HG02973 (cell line): Measurements from ENCODE around the gene MBD6.
"Not testable (repeated sequence)": the region's sequence is repeated elsewhere in the genome, so short reads cannot be mapped to it uniquely, and the experiment has no call there.

Source experiments
- ATAC-seq: cut with Tn5 transposase; IDR thresholded peaks from one replicate; pipeline ENCODE4 v1.9.1; 2021; ENCODE audit warnings: moderate library complexity; ENCODE audit not compliant: unreplicated experiment

MBD6 gene

DNA sequence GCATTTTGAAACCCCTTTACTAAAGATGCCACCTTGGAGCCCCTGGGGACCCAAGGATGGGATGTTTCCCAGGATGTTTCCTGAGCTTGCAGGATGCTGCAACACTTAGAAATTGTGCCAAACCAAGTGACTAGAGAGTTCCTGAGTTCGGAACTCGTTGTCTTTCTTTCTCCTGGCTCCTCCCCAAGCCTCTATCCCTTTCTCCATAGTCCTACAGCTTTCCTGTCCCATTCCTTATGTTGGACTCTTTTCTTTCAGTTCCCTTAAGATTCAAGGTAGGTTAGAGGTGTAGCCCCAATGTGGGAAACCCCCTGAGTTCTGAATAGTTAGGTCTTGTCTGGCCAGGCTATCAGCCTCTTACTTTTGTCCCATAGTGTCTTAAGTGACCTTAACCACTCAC, 25.9 kb downstream of the MBD6 start:
- no peak for ATAC-seq

DNA sequence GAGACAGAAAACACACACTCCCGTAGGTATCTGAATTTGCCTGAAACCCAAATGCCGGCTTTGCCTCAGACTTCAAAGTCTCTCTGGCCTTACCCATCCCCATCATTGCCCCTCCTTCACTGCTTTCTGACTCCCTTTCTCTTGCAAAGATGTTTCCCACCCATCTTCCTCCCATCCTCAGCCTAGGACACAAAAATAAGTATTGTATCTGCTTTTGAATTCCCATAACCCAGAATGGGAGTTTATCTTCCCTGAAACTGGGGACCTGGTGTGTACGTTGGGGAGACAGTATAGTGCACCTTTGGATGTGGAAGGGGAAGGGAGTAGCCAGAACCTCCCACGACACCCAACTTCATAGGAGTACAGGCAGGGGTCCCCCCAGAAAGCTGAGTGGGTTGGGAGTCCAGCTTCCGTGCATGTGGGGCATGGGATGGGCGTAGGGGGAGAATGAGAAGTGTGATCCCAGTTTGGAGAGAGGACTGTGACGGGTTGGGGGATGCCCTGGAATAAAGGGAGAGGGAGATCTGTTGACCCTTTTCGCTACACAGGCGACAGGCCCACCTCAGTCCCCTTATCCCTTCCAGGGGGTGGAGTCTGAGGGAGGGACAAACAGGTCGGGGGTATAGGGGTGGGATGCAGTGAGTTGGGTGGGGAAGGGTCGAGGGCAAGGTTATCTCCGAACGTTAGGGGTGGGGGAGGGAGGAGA, 26.7 kb downstream of the MBD6 start:
- no peak for ATAC-seq

DNA sequence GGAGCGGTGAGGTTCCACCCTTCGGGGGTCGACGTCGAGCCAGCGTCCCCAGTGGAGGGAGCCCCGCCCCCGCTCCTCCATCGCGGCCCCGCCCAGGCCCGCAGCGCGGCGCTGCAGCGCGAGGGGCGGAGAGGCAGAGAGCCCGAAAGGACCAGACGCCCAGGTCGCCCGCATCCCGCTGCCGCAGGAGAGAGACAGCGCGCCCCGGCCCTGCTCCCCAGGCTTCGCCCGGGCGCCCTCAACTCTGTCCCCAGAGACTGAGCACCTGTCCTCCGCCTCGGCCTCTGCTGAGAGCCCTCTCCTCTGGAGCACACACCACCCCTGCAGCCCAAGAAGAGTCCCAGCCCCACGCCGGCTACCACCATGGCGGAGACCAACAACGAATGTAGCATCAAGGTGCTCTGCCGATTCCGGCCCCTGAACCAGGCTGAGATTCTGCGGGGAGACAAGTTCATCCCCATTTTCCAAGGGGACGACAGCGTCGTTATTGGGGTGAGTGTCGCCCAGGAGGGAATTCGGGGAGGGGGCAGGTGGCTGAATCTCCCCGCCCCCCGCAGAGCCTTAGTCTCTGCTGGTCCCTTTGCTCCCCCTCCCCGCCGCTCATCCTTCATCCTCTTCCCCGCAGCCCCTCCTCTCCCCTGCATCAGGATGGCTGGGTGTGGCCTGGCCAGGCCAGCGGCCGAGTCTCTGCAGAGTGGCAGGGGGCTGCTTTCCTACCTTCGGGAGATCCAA, 27.5 kb downstream of the MBD6 start, which contains the start of gene KIF5A:
KIF5A (plus strand) TSS at position 136 of the 732 bp plus-strand sequence; CDS start at position 364, 228 bp downstream.
- ATAC-seq, result no peak

DNA sequence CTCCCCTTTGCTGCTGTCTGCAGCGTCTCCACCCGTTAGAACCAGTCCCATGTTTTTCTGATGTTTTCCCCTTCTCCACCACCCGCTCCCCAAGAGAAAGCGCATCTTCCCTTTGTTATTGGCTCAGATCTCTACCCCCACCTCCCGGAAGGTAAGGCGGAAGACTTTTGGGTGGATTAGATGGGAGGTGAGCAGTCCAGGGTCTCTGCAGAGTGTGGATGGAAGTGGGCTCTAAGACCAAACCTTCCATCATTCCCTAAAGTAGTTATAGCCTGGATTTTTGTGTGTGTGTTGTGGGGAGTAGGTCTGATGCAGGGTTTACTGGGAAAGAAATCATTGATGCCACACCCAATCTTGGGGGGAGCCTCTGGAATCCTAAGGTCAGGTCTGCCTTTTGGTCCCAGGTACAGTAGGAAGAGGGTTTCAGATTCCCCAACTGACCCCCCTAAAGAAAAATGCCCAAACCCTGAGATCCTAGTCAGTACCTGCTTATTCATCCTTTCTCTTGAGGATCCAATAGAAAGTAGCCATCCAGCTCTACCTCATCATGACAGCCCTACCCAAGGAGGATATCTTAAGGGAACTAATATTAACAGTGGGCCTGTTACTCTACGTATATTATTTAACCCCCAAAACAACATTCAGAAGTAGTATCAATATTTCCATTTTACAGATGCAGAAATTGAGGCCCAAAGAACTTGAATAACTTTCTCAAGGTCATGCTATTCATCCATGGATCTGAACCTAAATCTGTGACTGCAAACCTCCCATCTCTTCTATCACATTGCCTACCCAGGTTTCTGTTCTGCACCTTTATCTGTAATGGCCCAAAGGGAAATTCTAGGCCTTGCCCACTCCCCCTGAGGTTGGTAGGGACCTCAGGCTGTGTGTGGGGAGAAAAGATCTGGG, 28.3 kb downstream of the MBD6 start:
- ATAC-seq, result no peak

DNA sequence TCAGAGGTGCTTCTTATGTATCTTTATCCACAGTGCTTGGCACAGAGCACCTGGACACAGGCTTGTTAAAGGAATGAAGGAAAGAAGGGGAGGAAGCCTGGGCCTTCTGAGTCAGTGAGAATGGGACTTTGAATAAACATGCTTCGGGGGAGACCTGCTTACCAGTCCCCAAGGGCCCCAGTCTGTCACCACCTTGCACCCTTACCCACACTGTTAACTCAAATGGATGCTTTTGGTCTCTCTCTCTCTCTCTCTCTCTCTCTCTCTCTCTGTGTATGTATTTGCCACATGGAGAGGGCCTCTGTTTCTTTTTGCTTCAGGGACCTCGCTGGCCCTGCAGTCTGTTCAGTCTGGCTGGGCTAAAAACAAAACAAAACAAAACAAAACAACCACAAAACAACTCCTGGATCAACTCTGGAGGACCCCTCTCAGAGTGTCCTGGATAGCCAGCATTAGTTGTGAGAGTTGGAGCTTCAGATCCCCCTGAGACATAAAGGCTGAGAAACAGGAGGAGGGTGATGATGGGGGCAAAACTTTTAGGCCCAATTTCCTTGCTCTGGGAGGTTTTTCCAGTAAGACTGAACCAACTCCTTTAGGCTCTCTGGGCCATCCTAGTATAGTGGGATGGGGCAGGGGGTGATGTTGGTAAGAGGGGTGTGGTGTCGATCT, 29.1 kb downstream of the MBD6 start:
- ATAC-seq, result no peak

DNA sequence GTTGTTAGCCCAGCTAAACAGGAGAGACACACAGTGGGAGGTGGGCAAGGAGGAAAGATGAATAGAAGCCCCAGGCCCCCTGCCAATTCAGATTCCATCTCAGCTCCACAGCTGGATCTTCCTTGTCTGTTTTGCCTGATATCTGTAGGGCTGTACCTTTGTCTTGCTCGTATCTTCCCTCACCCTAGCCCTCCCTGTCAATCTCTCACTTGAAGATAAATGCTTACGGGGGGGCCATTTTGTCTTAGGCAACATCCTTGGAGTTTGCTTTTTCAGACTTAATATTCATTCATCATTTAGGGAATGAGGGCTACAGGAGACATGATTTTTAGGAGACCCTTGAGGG, 29.7 kb downstream of the MBD6 start:
- no peak for ATAC-seq

DNA sequence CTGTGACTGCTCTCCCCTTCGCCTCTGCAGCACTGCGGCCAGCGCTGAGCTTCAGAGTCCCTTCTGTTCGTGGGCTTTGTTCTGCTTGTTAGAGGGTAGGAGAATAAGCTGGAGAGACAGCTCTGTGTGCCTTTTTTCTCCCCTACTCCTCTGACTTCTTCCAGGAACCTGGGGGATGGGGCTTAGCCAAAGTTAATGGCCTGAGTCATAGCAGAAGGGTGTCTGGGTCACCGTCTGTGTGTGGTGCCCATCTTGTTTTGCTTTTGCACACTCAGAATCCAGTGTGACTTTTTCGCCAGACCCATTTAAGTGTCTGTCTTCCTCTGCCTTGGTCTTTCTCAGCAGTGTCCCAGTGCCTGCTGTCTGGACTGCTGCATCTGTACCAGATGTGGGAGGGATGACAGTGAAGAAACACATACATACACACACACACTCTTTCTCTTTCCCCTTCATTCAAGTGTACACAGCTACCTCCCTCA, 30.2 kb downstream of the MBD6 start:
- no peak for ATAC-seq

DNA sequence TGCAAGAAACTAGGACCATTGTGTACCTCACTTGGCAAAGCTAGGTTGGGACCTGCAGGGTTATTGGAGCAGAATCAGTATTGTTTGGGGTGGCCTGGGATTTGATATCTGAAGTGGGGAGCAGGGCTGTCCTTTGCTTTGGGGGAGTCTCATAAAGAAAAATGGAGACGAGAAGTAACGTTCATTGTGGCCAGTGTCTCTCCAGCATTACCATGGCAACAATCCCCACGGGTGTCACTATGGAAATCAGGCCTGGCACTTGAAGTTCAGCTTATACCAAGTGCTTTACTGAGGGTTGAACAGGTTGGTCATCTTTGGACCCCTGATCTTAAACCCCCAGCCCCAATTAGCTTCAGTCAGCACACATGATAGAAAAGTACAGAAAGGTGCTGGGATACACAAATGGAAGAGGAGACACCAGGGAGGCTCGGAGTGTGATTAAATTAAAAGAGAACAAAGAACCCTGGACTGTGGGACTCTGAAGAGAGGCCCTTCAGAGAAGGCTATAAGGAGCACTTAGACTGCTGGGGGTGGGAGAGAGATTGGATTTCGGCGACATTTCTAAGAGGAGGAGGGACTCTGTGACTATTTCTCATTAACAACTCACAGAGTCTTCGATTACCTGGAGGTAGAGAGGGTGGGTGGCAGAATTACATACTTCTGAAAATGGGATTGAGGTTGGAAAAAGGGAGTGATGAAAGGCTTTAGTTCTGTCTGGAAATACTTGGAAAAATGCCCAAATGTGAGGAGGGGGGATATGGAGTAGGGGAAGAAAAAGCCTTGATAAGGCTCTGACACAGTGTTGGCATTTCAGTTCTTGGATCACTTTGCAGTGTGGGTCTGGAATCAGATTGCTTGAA, 30.9 kb downstream of the MBD6 start:
- ATAC-seq, result no peak

DNA sequence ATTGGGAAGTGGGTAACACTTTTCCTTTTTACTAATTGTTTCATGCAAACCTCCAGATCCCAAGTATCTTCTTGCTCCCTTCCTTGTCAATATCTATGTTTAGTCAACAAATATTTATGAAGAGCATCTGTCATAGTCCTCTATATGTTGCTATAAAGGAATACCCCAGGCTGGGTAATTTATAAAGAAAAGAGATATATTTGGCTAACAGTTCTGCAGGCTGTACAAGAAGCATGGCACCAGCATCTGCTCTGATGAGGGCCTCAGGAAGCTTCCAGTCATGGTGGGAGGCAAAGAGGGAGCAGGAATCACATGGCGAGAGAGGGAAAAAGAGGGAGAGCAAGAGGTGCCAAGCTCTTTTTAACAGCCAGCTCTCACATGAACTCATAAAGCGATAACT, 31.8 kb downstream of the MBD6 start:
- no peak for ATAC-seq

DNA sequence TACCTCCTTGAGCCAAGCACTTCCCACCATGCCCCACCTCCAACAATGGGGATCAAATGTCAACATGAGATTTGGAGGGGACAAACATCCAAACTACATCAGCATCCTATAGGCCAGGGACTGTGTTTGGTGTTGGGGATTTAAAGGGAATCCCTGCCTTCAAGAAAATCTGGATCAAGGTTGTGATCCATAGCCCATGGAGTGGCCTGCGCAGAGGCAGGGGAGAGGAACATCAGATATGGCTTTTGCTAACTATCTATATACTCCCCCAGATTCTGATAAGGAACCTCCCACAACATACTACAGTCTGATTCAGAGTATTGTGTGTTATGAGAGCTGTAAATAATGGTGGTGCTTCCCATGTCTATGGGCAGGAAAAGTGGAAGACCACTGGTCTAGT, 32.3 kb downstream of the MBD6 start:
- ATAC-seq, result no peak

DNA sequence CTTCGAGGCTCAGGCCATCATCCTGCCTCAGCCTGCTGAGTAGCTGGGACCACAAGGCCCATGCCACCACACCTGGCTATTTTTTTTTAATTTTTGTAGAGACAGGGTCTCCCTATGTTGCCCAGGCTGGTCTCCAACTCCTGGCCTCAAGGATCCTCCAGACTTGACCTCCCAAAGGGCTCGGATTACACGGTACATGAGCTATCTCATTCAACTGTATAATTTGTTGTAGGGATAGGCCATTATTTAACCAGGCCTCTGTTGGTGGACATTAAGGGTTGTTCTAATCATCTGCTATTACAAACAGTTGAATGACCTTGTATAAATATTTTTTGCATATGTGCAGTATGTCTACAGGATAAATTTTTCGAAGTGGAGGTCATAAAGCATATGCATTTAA, 36.2 kb downstream of the MBD6 start:
- ATAC-seq, result no peak

DNA sequence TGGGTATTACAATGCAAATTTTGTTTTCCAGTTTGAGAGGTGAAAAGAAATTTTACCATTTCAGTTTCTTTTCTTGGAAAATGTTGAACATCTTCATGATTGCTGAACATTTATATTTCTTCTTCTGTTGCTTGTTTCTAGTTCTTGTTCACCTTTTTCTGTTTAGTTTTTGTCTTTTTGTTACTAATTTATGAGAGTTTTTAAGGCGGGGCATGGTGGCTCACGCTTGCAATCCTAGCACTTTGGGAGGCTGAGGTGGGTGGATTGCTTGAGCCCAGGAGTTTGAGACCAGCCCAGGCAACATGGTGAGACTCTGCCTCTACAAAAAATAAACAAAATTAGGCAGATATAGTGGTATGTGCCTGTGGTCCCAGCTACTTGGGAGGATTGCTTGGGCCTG, 37.9 kb downstream of the MBD6 start:
- ATAC-seq, result no peak

DNA sequence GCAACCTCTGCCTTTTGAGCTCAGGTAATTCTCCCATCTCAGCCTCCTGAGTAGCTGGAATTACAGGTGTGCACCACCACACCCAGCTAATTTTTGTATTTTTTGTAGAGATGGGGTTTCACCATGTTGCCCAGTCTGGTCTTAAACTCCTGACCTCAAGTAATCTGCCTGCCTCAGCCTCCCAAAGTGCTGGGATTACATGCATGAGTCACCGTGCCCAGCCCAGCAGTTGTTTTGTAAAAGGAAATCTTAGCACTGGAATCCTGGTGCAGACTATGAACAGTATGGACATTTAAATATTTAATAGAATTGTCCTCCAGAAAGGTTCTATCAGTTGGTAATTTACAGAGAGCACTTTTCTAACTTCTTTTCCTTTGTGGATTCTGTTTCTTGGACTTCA, 38.5 kb downstream of the MBD6 start:
- not testable (repeated sequence) for ATAC-seq

DNA sequence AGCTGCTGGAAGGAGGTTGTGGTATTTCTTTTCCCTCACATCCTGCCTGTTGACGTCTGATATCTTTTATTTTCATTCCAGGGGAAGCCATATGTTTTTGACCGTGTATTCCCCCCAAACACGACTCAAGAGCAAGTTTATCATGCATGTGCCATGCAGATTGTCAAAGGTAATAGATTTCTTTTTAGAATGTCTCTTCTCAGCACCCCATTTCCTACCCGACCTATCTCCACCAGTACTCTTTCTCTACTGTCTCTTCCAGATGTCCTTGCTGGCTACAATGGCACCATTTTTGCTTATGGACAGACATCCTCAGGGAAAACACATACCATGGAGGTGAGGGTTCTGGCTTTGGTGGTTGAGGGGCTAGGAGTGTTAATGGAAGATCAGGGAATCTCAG, 40.7 kb downstream of the MBD6 start:
- no peak for ATAC-seq

DNA sequence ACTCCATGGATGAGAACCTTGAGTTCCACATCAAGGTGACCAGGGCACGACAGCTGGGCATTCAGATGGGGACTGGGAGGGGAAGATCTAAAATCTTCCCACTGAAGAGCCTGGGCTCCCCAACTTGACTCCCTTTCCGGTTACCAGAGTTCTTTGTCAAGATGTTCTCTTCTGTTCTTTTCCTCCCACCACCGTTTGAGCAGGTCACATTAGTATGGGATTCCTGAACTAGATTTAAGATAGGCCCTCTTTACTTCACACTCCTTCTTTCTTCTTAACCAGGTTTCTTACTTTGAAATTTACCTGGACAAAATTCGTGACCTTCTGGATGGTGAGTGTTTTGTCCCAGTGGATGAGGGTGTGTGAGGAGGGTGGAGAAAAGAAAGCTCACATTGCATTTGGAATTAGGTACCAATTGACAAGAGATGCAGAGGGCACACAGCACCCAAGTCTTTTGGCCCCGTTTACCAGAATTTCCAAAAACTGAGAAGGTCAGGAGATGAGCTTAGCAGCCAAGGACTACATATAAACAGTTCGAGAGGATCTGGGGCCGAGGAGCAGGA, 41.6 kb downstream of the MBD6 start:
- no peak for ATAC-seq

DNA sequence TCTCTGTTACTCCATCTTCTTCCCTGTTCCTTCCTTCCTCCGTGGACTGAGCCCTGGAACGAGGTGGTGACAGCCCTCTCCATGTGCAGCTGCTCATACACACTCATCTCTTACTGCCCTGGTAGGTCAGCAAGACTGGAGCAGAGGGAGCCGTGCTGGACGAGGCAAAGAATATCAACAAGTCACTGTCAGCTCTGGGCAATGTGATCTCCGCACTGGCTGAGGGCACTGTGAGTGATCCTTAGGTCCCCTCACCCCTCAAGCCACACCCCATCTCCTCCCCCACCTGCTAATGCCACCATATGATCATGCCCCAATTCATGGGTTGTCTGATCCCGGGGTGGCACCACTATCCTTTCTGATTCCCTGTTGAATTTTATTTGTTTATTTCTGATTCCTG, 46.2 kb downstream of the MBD6 start:
- no peak for ATAC-seq

DNA sequence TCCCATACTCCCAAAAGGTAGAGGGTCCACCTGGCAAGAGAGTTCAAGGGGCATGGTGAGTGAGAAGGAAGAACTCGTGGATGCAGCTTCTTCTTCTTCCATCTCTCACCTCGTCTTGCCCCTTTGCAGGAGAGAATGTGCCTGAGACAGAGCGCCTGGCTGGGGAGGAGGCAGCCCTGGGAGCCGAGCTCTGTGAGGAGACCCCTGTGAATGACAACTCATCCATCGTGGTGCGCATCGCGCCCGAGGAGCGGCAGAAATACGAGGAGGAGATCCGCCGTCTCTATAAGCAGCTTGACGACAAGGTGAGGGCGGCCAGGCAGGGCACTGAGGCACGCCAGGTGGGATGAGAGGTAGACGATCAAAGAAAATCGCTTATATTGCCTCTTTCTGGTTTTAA, 47.2 kb downstream of the MBD6 start:
- no peak for ATAC-seq

DNA sequence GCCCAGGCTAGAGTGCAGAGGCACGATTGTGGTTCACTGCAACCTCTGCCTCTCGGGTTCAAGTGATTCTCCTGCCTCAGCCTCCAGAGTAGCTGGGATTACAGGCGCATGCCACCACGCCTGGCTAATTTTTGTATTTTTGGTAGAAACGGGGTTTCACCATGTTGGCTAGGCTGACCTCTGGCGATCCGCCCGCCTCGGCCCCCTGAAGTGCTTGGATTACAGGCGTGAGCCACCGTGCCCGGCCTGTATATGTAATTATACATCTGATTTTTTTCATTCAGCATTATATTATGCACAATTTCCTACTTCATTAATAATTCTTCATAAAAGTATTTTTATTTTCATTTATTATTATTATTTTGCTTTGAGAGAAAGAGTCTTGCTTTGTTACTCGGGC, 47.8 kb downstream of the MBD6 start:
- not testable (repeated sequence) for ATAC-seq

DNA sequence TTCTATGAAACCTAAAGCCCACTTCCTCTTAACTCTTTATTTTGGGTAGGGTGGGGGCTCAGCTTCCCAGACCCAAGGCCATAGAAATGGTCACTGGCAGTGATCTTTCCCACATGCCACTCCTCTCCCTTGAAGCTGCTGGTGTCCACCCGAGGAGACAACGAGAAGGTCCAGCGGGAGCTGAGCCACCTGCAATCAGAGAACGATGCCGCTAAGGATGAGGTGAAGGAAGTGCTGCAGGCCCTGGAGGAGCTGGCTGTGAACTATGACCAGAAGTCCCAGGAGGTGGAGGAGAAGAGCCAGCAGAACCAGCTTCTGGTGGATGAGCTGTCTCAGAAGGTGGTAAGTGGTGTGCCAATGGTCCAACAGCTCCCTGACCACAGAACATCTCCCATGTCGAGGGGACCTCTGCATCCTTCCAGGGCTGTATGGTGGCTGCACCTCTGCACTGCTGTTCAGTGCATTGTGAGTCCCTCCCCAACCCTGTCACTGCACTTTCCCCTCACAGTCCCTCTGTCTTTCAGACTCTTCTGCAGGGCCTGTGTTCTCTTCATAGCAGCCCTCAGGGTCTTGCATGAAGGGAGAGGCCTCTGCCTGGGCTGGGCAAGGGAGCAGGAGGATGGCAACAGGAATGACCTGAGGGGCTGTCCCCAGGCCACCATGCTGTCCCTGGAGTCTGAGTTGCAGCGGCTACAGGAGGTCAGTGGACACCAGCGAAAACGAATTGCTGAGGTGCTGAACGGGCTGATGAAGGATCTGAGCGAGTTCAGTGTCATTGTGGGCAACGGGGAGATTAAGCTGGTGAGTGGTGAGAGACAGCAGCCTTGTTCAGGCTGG, 49.5 kb downstream of the MBD6 start:
- ATAC-seq, result no peak
